PC-3 (cell line): ENCODE data around the gene SPEF1. TPM values are rescaled to one million over a fixed set of nuclear protein-coding genes. Genes with fewer than 3 reads are reported as not detected.

Source experiments
- ATAC-seq: fragments of 200-7000 bp; cut with Tn5 transposase; 2 replicates; pipeline ENCODE4 v1.9.1; 2020; ENCODE audit warnings: mild to moderate bottlenecking, moderate library complexity
- BruUV-seq: library from RNA; stranded (reverse); fragments of 400-500 nt; replicated peaks from 2 replicates; lab custom pipeline; 2021; lab: Mats Ljungman, UMichigan
- CTCF ChIA-PET: fragments of 300-600 bp; sonication (Branson Sonifier 250); formaldehyde crosslinking; loops from one replicate; lab custom pipeline; 2022; ENCODE audit warnings: antibody characterized with exemption; lab: Charles Lee
- POLR2A ChIA-PET: fragments of 300-600 bp; sonication (Branson Sonifier 250); formaldehyde crosslinking; loops from one replicate; lab custom pipeline; 2022; ENCODE audit warnings: antibody characterized with exemption; ENCODE audit not compliant: unreplicated experiment; lab: Charles Lee
- DNase-seq: peaks from one replicate; pipeline ENCODE4 v3.0.0-alpha.2; 2015
- H2AFZ ChIP-seq: fragments of 300-600 bp; sonication (generic); 2 replicates; pipeline ENCODE4 v1.6.0; 2016; ENCODE audit warnings: antibody characterized with exemption, low read length
- H3F3A ChIP-seq: fragments of 300-600 bp; sonication (generic); one replicate; pipeline ENCODE4 v1.6.0; 2017; ENCODE audit warnings: antibody characterized with exemption, low read length, control low read depth, mild to moderate bottlenecking; ENCODE audit not compliant: unreplicated experiment
- H3K27ac ChIP-seq: fragments of 300-600 bp; sonication (generic); 2 replicates; pipeline ENCODE4 v1.5.1; 2016; ENCODE audit warnings: mild to moderate bottlenecking, low read length
- H3K27me3 ChIP-seq: fragments of 300-600 bp; sonication (generic); 2 replicates; pipeline ENCODE4 v1.6.1; 2016; ENCODE audit warnings: low read length, mixed read lengths
- H3K36me3 ChIP-seq: fragments of 300-600 bp; sonication (generic); 2 replicates; pipeline ENCODE4 v1.6.1; 2016; ENCODE audit warnings: low read depth, mixed run types, low read length, mixed read lengths
- H3K4me1 ChIP-seq: fragments of 300-600 bp; sonication (generic); 2 replicates; pipeline ENCODE4 v1.5.1; 2016; ENCODE audit warnings: low read length; ENCODE audit not compliant: insufficient read depth
- H3K4me2 ChIP-seq: fragments of 300-600 bp; sonication (generic); 2 replicates; pipeline ENCODE4 v1.6.0; 2016; ENCODE audit warnings: low read length
- H3K4me3 ChIP-seq: fragments of 300-600 bp; sonication (generic); 2 replicates; pipeline ENCODE4 v1.5.1; 2016; ENCODE audit warnings: mild to moderate bottlenecking, low read length, mixed read lengths
- H3K79me2 ChIP-seq: fragments of 300-600 bp; sonication (generic); 2 replicates; pipeline ENCODE4 v1.6.1; 2017; ENCODE audit warnings: low read length, mixed read lengths
- H3K9ac ChIP-seq: fragments of 300-600 bp; sonication (generic); 2 replicates; pipeline ENCODE4 v1.6.0; 2016; ENCODE audit warnings: mild to moderate bottlenecking, low read length
- H3K9me2 ChIP-seq: fragments of 300-600 bp; sonication (generic); replicated peaks from 2 replicates; pipeline ENCODE4 v1.6.1; 2016; ENCODE audit warnings: mixed run types, low read length, mixed read lengths
- H3K9me3 ChIP-seq: fragments of 300-600 bp; sonication (generic); 2 replicates; pipeline ENCODE4 v1.6.1; 2016; ENCODE audit warnings: low read length, mixed read lengths
- H4K20me1 ChIP-seq: fragments of 300-600 bp; sonication (generic); 2 replicates; pipeline ENCODE4 v1.6.1; 2016; ENCODE audit warnings: low read length, mixed read lengths
- EZH2 ChIP-seq: fragments of 300-600 bp; sonication (generic); IDR thresholded peaks from one replicate; pipeline ENCODE4 v1.6.1; 2017; ENCODE audit warnings: antibody characterized with exemption, mild to moderate bottlenecking, low read length; ENCODE audit not compliant: unreplicated experiment
- EZH2phosphoT487 ChIP-seq: fragments of 300-600 bp; sonication (generic); IDR thresholded peaks from 2 replicates; pipeline ENCODE4 v1.6.1; 2018; ENCODE audit warnings: mild to moderate bottlenecking, antibody characterized with exemption, low read length, borderline replicate concordance
- intact Hi-C: fragments of 100-400 bp; cut with micrococcal nuclease; formaldehyde crosslinking; loops from 2 replicates; pipeline ENCODE4 v1.9.0; 2023
- total RNA-seq: library from RNA; depleted of rRNA; stranded (reverse); fragments of >200 nt; gene quantifications from 2 replicates; pipeline ENCODE4 v1.2.3, GENCODE V29; 2014
- TF ChIP-seq, protein P1 (sequence below): fragments of 300-600 bp; sonication (generic); conservative IDR thresholded peaks from 2 replicates; pipeline ENCODE4 v1.5.1; 2017; ENCODE audit warnings: antibody characterized with exemption, low read depth, mild to moderate bottlenecking, low read length

The SPEF1 gene
- total RNA-seq, 1 experiment from 2014 or later, result 2.0 TPM

DNA sequence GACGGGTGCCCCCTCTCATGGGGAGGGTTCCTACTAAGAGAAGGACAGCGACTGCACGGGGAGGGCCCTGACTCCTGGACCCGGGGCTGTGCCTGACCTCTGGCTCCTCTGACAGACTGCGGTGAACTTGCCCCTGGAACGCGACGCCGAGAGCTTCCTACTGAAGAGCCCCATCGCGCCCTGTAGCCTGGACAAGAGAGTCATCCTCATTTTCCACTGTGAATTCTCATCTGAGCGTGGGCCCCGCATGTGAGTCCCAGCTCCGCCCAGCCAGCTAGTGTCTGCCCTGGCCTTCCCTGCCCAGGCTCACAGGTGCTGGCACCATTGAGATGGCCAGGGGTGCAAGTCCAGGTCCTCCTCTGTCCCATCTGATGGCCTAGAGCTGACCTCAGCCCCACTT lies 22.0 kb upstream of the SPEF1 start:
- peaks cover 24% of the 10 kb centered on the region for H3K79me2 ChIP-seq
- BruUV-seq, result no TSS peak
- intact Hi-C loops, result no loop called here

GRCh38 chr20:3802524-3803239 lies 21.4 kb upstream of the SPEF1 start:
- H3K27ac ChIP-seq, result no peak overlapping the region

More for the DNA sequence above, 22.0 kb upstream of the SPEF1 start:
- H3K27me3 ChIP-seq, result no peaks in the 10 kb centered on the region
- H2AFZ ChIP-seq, result no peak overlapping the region
- H3K36me3 ChIP-seq, result peaks cover 80% of the 10 kb centered on the region
- no peak for DNase-seq
- ATAC-seq, result no peak
- POLR2A ChIA-PET, result interaction anchor here (0.5 kb wide), 1 partner anchor 16 kb away, joined by 3 read pairs; no protein-coding TSS in a partner anchor
- H3K9me3 ChIP-seq, result no peaks in the 10 kb centered on the region
- TF ChIP-seq EZH2, result no peak
- TF ChIP-seq, protein P1, sequence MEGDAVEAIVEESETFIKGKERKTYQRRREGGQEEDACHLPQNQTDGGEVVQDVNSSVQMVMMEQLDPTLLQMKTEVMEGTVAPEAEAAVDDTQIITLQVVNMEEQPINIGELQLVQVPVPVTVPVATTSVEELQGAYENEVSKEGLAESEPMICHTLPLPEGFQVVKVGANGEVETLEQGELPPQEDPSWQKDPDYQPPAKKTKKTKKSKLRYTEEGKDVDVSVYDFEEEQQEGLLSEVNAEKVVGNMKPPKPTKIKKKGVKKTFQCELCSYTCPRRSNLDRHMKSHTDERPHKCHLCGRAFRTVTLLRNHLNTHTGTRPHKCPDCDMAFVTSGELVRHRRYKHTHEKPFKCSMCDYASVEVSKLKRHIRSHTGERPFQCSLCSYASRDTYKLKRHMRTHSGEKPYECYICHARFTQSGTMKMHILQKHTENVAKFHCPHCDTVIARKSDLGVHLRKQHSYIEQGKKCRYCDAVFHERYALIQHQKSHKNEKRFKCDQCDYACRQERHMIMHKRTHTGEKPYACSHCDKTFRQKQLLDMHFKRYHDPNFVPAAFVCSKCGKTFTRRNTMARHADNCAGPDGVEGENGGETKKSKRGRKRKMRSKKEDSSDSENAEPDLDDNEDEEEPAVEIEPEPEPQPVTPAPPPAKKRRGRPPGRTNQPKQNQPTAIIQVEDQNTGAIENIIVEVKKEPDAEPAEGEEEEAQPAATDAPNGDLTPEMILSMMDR, result no peak
- no peak for TF ChIP-seq EZH2phosphoT487
- no peaks in the 10 kb centered on the region for H4K20me1 ChIP-seq
- no peaks in the 10 kb centered on the region for H3K9me2 ChIP-seq
- H3K9ac ChIP-seq, result no peak overlapping the region
- peaks cover 43% of the 10 kb centered on the region for H3K4me1 ChIP-seq
- H3F3A ChIP-seq, result peaks cover 7% of the 10 kb centered on the region
- H3K4me3 ChIP-seq, result no peak overlapping the region
- H3K27ac ChIP-seq, result no peak overlapping the region
- no peak overlapping the region for H3K4me2 ChIP-seq
- CTCF ChIA-PET, result no interaction called here

More at GRCh38 chr20:3802524-3803239, 21.4 kb upstream of the SPEF1 start:
- H3K79me2 ChIP-seq, result peaks cover 30% of the 10 kb centered on the region
- no peak overlapping the region for H2AFZ ChIP-seq
- no peaks in the 10 kb centered on the region for H3K27me3 ChIP-seq
- H3K9ac ChIP-seq, result no peak overlapping the region
- intact Hi-C loops, result no loop called here
- ATAC-seq, result no peak
- H3F3A ChIP-seq, result peaks cover 6% of the 10 kb centered on the region
- TF ChIP-seq, protein P1, result no peak
- no peak for TF ChIP-seq EZH2phosphoT487
- TF ChIP-seq EZH2, result no peak
- peaks cover 84% of the 10 kb centered on the region for H3K36me3 ChIP-seq
- H3K9me3 ChIP-seq, result no peaks in the 10 kb centered on the region
- ChIA-PET CTCF (no interaction called here), POLR2A (interaction anchor here (0.5 kb wide), 1 partner anchor 15 kb away, joined by 3 read pairs; no protein-coding TSS in a partner anchor)
- peaks cover 44% of the 10 kb centered on the region for H3K4me1 ChIP-seq
- H3K9me2 ChIP-seq, result no peaks in the 10 kb centered on the region
- no peak for DNase-seq
- no peak overlapping the region for H3K4me2 ChIP-seq
- no peaks in the 10 kb centered on the region for H4K20me1 ChIP-seq
- no TSS peak for BruUV-seq
- no peak overlapping the region for H3K4me3 ChIP-seq
